ENCODE results near the gene SCYGR7. TPM values are rescaled to one million over a fixed set of nuclear protein-coding genes. Genes with fewer than 3 reads are reported as not detected.
"Not testable (repeated sequence)": the region's sequence is repeated elsewhere in the genome, so short reads cannot be mapped to it uniquely, and the experiment has no call there.

Gene SCYGR7
- total RNA-seq, 1 donor from 2014 or later: not detected

DNA sequence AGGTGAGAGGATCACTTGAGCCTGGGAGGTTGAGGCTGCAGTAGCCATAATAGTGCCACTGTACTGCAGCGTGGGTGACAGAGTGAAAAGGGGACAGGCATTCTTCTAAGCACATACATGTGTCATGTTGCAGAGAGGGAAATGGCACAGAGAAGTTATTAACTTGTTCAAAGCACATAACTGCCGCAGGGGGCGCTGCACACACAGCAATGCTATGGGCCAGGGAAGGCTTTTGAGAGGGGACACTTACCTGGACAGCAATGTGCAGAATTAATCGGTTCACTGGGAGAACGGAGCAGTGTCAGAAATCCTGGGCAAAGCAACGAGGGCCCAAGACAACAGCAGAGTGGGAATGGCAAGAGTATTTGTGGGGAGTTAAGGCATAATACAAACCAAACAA lies 19.9 kb downstream of the SCYGR7 start:
- DNase-seq (ENCODE audit: low spot score): no peak
- intact Hi-C loops (cut with DNase I): no loop called here

DNA sequence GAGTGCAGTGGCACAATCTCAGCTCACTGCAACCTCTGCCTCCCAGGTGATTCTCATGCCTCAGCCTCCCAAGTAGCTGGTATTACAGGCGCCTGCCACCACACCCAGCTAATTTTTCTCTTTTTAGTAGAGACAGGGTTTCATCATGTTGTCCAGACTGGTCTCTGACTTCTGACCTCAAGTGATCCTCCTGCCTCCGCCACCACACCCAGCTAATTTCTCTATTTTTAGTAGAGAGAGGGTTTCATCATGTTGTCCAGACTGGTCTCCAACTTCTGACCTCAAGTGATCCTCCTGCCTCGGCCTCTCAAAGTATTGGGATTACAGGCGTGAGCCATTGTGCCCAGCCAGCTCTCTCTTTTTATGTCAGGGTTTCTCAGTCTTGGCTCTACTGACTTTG lies 28.1 kb downstream of the SCYGR7 start:
- DNase-seq (ENCODE audit: low spot score); intact Hi-C loops (cut with DNase I): not testable (repeated sequence)

DNA sequence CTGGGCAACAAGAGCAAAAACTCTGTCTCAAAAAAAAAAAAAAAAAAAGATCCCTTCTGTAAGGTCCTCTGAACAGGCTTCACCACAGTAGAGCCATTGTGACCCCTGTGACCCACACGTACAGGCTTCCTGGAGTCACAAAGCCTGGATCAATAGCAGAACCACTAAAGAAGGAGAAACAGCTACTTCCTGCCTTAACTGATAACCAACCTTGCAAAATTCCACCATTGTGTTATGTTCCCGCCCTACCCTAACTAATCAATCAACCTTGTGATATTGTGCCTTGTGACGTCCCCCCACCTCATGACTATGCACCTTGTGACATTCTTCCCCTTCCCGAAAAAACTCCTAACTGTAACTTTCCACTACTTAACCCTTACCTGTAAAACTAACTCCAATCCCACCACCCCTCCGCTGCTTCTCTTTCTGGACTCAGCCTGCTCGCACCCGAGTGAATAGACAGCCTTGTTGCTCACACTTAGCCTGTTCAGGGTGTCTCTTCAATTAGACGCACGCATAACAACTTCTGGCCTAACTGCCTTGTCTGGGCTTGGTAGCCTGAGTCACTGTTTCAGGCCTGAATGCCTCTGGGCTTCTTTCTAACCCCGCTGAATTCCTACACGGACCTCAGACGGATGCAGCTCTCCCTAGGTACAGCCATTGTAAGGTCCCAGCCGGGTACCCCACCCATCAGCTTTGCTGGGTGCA lies 31.4 kb downstream of the SCYGR7 start:
- DNase-seq (ENCODE audit: low spot score): no peak
- intact Hi-C loops (cut with DNase I): no loop called here

DNA sequence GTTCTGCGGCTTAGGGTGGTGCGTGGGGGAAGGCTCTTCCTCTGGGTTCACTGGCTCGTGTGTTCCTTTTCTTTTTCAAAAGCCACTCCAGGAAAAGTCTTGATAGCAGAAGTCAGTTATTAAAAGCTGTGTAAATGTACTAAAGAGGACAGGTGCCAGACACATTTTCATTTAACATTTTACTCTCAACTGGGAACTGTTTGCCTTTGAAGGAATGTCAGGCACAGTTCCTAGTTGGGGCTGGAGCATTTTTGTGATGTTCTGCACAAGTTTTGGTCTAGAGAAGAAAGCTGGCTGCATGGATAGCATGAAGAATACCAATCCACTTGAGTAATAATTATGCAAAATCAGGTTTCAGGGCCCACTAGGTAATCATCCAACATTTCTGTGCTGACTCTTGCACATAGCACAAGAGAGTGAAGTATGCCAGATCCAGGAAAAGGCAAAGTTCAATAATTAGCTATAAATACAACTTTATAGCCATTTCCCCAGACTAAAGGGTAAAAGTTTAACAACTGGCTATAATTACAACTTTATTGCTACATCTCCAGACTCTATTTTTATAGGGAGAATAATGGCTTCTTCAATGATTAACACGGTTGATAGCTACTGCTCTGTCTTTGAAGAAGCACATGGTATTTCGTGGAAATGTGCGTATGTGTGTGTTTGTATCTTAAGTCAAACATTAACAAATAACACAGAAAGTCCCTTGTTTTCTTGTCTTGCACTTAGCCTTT lies 33.8 kb downstream of the SCYGR7 start:
- intact Hi-C loops (cut with DNase I): no loop called here

DNA sequence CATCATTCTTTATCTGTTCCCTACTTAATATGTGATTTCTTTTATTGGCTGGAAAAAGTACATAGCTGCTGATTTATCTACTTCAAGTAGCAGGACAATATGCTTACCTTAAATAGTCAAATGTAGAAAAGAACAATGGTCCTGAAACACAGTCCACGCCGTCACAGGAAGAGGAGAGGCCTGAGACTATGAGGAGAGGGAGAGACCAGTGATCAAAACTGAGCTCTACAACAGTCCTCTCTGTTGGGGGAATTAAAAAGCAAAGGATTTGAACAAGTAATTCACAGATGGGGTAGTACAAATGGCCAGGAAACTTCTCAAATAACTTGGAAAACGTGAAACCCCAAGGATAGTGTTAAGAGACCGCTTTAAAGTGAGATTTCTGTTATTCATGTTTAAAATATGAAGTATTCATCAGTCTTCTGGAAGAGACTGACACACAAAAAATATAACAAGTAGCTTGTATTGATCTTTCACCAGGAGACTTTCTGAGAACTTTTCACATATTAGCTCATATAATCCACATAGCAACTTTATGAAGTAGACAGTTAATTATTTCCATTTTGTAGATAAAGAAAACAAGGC lies 37.7 kb downstream of the SCYGR7 start:
- DNase-seq (ENCODE audit: low spot score): no peak
- intact Hi-C loops (cut with DNase I): loop anchor here (1.0 to 5.0 kb wide), 4 partner anchors 108 to 634 kb away; partner anchors contain the start of gene AGFG1

More for the DNA sequence above, 33.8 kb downstream of the SCYGR7 start:
- DNase-seq (ENCODE audit: low spot score): no peak

DNA sequence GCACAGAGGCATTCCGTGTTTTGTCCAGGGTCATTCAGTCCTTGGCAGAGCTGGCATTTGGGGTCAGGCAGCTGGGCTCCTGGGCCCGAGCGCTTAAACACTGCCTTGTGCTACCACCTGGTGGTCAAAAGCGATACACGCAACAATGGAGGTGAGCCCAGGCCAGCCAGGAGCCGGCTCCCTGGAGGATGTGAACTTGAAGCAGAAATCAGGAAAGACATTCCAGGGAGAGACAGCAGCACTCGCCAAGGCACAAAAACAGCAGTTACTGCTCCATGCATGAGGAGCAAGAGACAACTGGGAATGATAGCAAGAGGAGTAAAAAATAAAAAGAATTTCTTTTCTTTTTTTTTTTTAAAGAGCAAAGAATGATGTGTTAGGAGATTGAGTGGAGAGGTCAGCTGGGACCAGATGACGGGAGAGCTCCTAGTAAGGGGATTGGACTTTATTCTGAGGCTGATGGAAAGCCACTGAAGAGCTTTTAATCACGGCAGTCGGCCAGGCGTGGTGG lies 38.3 kb downstream of the SCYGR7 start:
- intact Hi-C loops (cut with DNase I): loop anchor here (1.0 to 5.0 kb wide), 4 partner anchors 108 to 634 kb away; partner anchors contain the start of gene AGFG1

DNA sequence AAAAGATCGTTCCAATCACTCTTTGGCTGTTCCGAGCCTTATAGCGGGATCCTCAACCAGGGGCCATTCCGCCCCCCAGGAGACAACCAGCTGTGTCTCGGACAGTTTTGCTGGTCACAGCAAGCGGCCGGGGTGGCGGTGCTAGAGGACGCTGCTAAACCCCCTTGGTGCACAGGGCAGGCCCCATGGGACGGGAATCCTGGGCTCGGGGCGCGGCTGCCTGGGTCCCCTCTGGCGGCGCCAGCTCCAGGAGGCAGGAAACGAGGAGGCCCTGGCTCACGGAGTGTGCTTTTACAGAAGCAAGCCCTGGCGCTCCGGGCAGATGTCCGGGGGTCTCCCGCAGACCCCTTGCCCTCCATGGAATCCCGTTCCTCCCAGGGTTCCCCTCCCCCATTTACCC lies 39.7 kb downstream of the SCYGR7 start:
- intact Hi-C loops (cut with DNase I): loop anchor here (2.0 to 5.0 kb wide), 2 partner anchors 295 to 636 kb away; partner anchors contain the start of gene AGFG1
- DNase-seq (ENCODE audit: low spot score): no peak

More for the DNA sequence above, 38.3 kb downstream of the SCYGR7 start:
- DNase-seq (ENCODE audit: low spot score): peak; percentile 82

DNA sequence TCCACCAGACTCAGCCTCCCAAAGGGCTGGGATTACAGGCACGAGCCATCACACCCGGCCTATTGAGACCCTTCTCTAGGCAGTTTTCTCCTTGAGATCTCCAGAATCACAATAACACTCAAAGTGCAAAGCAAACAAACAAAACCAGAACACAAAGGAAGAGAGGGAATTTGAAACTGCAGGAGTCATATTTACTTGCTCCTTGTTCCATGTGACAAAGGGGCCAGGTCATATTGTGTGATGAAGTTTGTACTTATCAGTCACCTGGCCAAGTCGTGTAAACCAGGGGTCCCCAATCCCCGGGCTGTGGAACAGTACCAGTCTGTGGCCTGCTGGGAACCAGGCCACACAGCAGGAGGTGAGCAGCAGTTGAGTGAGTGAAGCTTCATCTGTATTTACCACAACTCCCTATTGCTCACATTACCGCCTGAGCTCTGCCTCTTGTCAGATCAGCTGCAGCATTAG lies 44.1 kb downstream of the SCYGR7 start:
- intact Hi-C loops (cut with DNase I): no loop called here

DNA sequence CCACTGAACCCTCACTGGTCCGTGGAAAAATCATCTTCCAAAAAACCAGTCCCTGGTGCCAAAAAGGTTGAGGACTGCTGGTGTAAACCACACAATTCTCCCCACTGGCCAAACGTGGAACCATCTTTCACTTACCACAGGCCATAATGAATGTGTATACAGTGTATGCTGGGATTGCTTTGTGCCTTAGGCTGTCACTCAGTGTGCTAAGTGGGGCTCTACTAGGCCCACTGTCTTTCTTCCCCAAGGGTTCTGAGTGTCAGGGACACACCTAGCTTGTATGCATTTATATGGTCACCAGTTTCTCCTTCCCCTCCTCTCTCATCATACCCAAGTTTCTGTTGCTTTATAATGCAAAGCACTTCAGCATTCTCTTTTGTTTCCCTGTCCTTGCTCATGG lies 44.8 kb downstream of the SCYGR7 start:
- no peak for DNase-seq (ENCODE audit: low spot score)

More for the DNA sequence above, 44.1 kb downstream of the SCYGR7 start:
- no peak for DNase-seq (ENCODE audit: low spot score)

DNA sequence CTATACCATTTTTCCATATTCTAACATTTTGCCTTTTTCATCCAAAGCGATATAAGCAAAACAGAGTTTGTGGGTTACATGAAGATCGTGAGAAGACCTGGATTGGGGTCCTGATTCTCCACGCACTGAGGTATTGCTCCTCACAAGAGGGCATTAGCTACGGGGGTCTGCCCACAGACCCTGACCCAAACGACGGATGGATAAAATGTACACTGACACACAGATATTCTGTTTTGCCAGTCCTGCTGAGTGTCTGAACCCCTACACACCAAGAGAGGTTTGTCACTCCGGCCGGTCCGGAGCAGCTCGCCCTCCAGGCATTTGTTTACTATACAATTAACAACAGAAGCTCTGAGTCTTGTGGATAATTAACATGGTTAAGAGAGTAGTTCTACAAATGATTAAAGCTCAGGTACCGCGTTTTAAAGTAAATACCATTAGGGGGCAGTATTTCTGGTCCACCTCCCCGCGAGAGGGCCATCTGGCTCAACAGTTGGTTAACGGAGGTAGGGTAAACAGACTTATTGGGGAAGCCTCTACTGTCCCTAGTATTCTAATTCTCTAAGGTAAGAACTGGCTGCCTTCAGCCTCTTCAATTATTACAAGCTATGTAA lies 46.0 kb downstream of the SCYGR7 start:
- no peak for DNase-seq (ENCODE audit: low spot score)
- intact Hi-C loops (cut with DNase I): no loop called here

More for the DNA sequence above, 44.8 kb downstream of the SCYGR7 start:
- intact Hi-C loops (cut with DNase I): no loop called here

DNA sequence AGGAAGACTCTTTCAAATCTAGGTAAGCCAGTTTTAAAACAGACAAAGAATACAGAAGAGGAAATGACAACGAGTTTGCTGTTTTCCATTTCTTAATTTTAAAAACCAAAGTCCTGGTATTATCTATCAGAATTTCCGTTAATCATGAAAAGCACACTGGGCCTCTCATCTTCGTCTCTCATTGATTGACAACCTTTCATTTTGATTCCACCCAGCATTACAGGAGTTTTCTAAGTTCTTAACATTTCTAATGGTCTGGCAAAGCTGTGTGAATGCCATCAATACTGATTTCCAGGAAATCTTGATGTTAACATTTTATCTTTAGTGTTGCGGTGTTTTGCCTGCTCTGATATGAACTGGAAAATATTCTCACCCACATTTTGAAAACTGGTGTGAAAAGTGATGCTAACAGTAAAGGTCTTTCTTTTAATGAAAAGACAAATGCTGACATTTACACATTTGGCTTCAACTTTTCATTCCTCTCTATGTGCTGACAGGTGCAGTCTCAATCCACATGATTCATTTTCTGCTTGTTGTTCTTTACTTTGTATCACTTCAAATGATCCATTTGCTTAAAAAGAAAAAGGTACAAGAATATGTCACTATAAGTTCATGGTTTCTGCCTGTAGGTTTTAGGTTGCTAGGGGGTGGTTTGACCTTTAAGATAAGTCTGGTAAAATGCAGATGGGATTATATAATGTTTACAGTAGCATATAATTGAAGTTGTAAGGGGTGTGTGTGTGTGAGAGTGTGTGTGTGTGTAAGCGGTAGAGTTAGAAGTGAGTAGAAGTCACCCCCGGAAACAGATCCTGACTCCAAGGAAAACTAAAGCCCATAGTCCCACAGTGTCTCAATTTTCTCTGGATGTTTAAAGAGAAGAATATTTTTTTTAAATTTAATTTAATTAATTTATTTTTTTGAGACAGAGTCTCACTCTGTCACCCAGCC lies 47.0 kb downstream of the SCYGR7 start:
- DNase-seq (ENCODE audit: low spot score): no peak
- intact Hi-C loops (cut with DNase I): no loop called here

Other genes with a start within 250 kb of the SCYGR7 start
- not detected for gene SCYGR2, start 129.4 kb upstream of the SCYGR7 start, total RNA-seq
- gene SCYGR3, start 113.5 kb upstream of the SCYGR7 start, total RNA-seq: not detected
- not detected for gene SCYGR4, start 110.8 kb upstream of the SCYGR7 start, total RNA-seq
- not detected for gene SCYGR5, start 61.5 kb upstream of the SCYGR7 start, total RNA-seq
- 0.38 TPM for gene SLC19A3, start 10.3 kb upstream of the SCYGR7 start, total RNA-seq
- gene SCYGR6, start 3.6 kb upstream of the SCYGR7 start, total RNA-seq: not detected
- gene SCYGR8, start 17.6 kb downstream of the SCYGR7 start, total RNA-seq: not detected
- not detected for gene CCL20, start 85.5 kb downstream of the SCYGR7 start, total RNA-seq
- not detected for gene DAW1, start 143.3 kb downstream of the SCYGR7 start, total RNA-seq

Data from cardiac septum (tissue), 1 donor.